Measurements from ENCODE around the gene ACP6. TPM values are rescaled to one million over a fixed set of nuclear protein-coding genes. Genes with fewer than 3 reads are reported as not detected.

ACP6 gene
- total RNA-seq, 1 donor from 2014 or later, result 21.8 TPM

DNA sequence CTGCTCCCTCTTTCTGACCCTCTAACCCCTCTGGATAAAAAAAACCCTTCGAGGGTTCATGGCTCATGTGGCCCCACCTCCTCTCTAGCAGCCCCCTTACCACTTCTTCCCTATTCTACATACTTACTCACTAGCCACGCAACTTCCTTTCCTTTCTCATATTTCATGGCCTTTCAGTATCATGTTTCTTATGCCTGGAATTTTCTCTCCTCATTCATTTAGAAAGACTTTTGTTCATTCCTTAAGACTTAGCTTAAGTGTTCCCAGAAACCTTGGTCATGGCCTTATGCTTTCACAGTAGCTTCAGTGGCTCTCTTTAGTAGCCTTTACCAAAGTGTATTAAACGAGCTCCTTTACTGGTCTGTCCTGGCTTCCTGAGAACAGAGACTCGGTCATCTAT lies 6.1 kb downstream of the ACP6 start:
- Mint-ChIP-seq H3K4me1 (peaks cover 33% of the 10 kb centered on the region), H3K4me3 (no peak overlapping the region)
- TF ChIP-seq, protein P1, sequence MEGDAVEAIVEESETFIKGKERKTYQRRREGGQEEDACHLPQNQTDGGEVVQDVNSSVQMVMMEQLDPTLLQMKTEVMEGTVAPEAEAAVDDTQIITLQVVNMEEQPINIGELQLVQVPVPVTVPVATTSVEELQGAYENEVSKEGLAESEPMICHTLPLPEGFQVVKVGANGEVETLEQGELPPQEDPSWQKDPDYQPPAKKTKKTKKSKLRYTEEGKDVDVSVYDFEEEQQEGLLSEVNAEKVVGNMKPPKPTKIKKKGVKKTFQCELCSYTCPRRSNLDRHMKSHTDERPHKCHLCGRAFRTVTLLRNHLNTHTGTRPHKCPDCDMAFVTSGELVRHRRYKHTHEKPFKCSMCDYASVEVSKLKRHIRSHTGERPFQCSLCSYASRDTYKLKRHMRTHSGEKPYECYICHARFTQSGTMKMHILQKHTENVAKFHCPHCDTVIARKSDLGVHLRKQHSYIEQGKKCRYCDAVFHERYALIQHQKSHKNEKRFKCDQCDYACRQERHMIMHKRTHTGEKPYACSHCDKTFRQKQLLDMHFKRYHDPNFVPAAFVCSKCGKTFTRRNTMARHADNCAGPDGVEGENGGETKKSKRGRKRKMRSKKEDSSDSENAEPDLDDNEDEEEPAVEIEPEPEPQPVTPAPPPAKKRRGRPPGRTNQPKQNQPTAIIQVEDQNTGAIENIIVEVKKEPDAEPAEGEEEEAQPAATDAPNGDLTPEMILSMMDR (conservative IDR thresholded peaks at IDR 0.05), result no peak

DNA sequence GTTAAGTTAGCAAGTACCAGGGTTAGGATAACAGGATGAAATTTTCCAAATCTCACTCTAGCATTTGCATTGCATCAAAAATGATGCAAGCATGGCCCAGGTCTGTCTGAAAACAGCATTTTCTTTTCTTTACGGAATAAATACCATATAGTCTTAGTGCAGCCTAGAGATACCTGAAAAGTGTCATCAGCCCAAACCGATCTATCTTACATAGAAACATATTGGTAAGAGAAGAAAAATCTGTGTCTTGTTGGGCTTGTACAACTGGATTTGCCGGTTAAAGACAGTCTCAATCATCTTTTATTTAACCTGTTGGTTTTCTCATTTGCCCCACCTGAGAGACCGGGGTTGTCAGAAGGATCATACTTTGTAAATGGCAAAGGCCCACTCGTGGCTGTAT lies 15.8 kb downstream of the ACP6 start:
- H3K27ac Mint-ChIP-seq (ENCODE audit: unreplicated experiment), result no peak overlapping the region
- DNase-seq (ENCODE audit: low read depth, low spot score), result no peak
- H3K9me3 Mint-ChIP-seq, result no peaks in the 10 kb centered on the region
- TF ChIP-seq, protein P1 (conservative IDR thresholded peaks at IDR 0.05), result no peak
- H3K27me3 Mint-ChIP-seq (ENCODE audit: low read depth), result no peaks in the 10 kb centered on the region
- peaks cover 8% of the 10 kb centered on the region for H3K4me1 Mint-ChIP-seq
- H3K4me3 Mint-ChIP-seq, result no peak overlapping the region
- H3K36me3 Mint-ChIP-seq (ENCODE audit: low read depth), result peaks cover 11% of the 10 kb centered on the region

More for the DNA sequence above, 6.1 kb downstream of the ACP6 start:
- H3K27ac Mint-ChIP-seq (ENCODE audit: unreplicated experiment), result no peak overlapping the region
- no peak for DNase-seq (ENCODE audit: low read depth, low spot score)
- peaks cover 16% of the 10 kb centered on the region for H3K9me3 Mint-ChIP-seq
- H3K27me3 Mint-ChIP-seq (ENCODE audit: low read depth), result no peaks in the 10 kb centered on the region
- peaks cover 40% of the 10 kb centered on the region for H3K36me3 Mint-ChIP-seq (ENCODE audit: low read depth)

DNA sequence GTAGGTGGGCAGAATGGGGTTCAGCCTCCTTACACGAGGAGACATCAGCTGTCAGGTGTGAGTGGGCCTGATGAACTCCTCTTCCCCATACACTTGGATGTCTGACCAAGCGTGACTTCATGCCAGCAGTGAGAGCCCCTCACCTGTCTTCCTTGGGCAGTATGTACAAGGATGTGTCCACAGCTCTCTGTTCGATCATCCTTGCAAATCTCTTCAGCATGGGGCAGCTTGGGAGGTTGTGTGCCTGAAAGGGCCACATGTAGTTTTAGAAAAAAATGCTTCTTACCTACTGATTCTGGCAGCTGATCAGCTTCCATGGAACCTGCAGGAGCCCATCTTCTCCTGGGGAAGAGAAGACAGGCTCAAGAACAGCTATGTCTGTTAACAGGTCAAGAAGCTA lies 18.0 kb downstream of the ACP6 start:
- H3K27me3 Mint-ChIP-seq (ENCODE audit: low read depth), result no peaks in the 10 kb centered on the region
- H3K4me1 Mint-ChIP-seq, result peaks cover 8% of the 10 kb centered on the region
- TF ChIP-seq, protein P1 (conservative IDR thresholded peaks at IDR 0.05), result no peak
- peak overlapping the region; percentile 54 for H3K27ac Mint-ChIP-seq (ENCODE audit: unreplicated experiment)
- no peaks in the 10 kb centered on the region for H3K9me3 Mint-ChIP-seq
- no peak overlapping the region for H3K4me3 Mint-ChIP-seq
- peaks cover 13% of the 10 kb centered on the region for H3K36me3 Mint-ChIP-seq (ENCODE audit: low read depth)
- DNase-seq (ENCODE audit: low read depth, low spot score), result no peak

DNA sequence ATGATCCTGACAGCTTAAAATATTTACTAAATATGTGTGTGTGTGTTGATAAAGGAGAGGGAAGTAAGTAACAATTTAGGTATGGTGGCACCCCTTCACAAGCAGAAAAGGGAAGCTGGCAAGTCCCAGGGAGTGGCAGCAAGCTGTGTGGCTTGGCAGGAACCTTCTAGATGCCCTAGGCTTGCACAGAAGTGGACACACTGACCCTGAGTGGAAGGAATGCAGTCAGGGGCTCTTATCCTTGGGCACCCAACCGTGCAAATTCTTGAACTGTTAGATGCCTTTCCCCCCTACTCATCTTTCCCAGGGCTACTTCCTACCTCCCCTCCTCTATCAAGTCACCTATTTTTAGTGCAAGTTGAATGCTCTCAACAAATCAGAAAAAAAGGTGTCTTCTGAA lies 18.9 kb downstream of the ACP6 start:
- Mint-ChIP-seq H3K27ac (ENCODE audit: unreplicated experiment) (no peak overlapping the region), H3K9me3 (no peaks in the 10 kb centered on the region), H3K36me3 (ENCODE audit: low read depth) (peaks cover 16% of the 10 kb centered on the region), H3K4me3 (no peak overlapping the region), H3K4me1 (peaks cover 13% of the 10 kb centered on the region), H3K27me3 (ENCODE audit: low read depth) (no peaks in the 10 kb centered on the region)
- no peak for DNase-seq (ENCODE audit: low read depth, low spot score)
- TF ChIP-seq, protein P1 (conservative IDR thresholded peaks at IDR 0.05), result no peak

DNA sequence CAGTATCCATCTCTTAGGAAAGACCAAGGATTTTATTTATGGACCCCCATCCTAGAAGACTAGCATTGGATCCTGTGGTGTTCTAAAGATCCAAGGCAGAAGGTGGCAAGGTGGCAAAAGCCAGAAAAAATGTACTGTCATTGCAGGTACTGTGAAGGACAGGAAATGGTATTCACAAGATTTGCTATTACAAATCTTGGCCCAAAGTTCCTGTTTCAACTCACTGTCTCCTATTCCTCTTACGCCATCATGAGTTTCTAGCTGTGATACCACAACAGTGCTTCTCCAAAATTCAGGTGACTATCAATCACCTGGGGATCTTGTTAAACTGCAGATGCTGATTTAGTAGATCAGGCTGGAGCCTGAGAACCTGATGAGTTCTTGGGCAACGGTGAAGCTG lies 21.4 kb downstream of the ACP6 start:
- DNase-seq (ENCODE audit: low read depth, low spot score), result no peak
- Mint-ChIP-seq H3K36me3 (ENCODE audit: low read depth) (peaks cover 28% of the 10 kb centered on the region), H3K9me3 (no peaks in the 10 kb centered on the region), H3K27ac (ENCODE audit: unreplicated experiment) (no peak overlapping the region), H3K4me3 (no peak overlapping the region), H3K4me1 (peaks cover 26% of the 10 kb centered on the region), H3K27me3 (ENCODE audit: low read depth) (no peaks in the 10 kb centered on the region)
- TF ChIP-seq, protein P1 (conservative IDR thresholded peaks at IDR 0.05), result no peak

Measured in neural crest cell (in vitro differentiated cells).